ENCODE data around the gene UBQLNL.

Gene UBQLNL

GRCh38 chr11:5507177-5507932, 9.1 kb downstream of the UBQLNL start:
- DNase-seq = peak; percentile 5

- no peak for DNase-seq
These were observed 11.0 kb downstream of the UBQLNL start for GRCh38 chr11:5505363-5506048.

- no peak for DNase-seq
These were observed 12.0 kb downstream of the UBQLNL start for GRCh38 chr11:5504403-5504921.

GRCh38 chr11:5500393-5500801, 16.1 kb downstream of the UBQLNL start:
- DNase-seq = no peak

GRCh38 chr11:5499671-5500070, 16.8 kb downstream of the UBQLNL start:
- DNase-seq = no peak

DNA sequence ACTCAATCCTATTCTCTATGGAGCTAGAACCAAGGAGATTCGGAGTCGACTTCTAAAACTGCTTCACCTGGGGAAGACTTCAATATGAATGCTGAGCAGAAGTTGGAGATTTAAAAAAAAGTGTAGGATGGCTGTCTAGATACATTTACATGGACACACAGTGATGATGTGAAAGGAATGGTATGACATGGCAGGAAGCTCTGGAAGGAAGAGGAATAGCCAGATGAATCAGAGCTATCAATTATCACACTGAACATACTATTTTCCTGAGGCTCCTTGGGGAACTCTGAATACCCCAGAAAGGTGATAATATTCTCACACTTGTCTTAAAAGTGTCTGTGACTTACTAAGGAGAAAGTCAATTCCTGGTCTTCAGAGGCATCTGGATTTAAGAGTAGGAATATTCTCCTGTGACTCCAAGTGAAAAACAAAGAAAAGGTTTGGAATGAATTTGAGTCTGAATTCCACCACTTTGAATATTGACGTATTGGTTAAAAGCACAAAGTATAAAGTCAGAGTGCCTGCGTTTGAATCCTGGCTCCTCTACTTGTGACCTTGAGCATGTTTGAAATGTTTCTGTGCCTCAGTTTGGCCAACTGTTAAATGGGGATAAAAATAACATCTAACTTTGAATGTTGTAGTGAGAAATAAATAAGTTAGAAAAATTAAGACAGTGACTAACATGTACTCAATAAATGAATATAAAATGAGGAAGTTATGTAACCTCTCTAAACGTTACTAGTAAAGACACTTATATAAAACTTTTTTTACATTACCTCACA, 26.7 kb downstream of the UBQLNL start:
- DNase-seq = no peak

- no peak for DNase-seq
These were observed 27.6 kb downstream of the UBQLNL start for GRCh38 chr11:5488798-5489399.

- no peak for DNase-seq
These were observed 28.1 kb downstream of the UBQLNL start, which contains the start of gene OR52D1 for GRCh38 chr11:5488385-5488784. Gene OR52D1, plus strand, starts transcription at chr11:5488685. Its CDS starts 22 bp downstream, at chr11:5488707.

- DNase-seq = no peak
These were observed 30.1 kb downstream of the UBQLNL start for GRCh38 chr11:5486421-5486820.

- no peak for DNase-seq
These were observed 30.5 kb downstream of the UBQLNL start for GRCh38 chr11:5486003-5486402.

GRCh38 chr11:5476186-5476819, 40.2 kb downstream of the UBQLNL start:
- peak; percentile 51 for DNase-seq

DNA sequence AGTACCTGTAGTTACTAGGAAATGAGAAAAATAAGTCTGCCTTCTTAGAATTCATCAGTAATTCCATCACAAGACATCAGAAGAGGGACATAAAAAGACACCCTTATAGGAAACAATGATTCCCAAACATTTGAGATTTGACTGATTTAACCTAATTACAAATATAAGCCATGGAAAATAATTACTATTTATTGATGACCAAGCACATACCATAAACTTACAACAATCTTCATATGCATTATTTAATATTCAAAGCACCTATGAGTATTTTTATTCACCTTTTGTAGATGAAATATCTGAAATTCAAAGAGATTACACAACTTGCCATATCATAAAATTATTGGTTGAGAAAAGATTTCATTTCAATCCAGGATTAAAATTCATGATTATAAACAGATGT, 42.6 kb downstream of the UBQLNL start:
- DNase-seq = no peak

GRCh38 chr11:5467527-5467926, 49.0 kb downstream of the UBQLNL start:
- no peak for DNase-seq

Measured in eye (tissue), 1 donor.